SJCRH30 (cell line): ENCODE results near the gene RFT1. TPM values are rescaled to one million over a fixed set of nuclear protein-coding genes. Genes with fewer than 3 reads are reported as not detected.

Experiments
- DNase-seq, 2 experiments: peaks; one replicate each; pipeline ENCODE4 v3.0.0-alpha.2; 2015 to 2020
- H3K27ac ChIP-seq: fragments of 250-450 bp; sonication (Bioruptor Pico); 2 replicates; pipeline ENCODE4 v1.5.1; 2020; ENCODE audit warnings: mild to moderate bottlenecking, moderate library complexity
- H3K27me3 ChIP-seq: fragments of 250-450 bp; sonication (Bioruptor Pico); 2 replicates; pipeline ENCODE4 v1.5.1; 2020; ENCODE audit warnings: mild to moderate bottlenecking, moderate library complexity
- H3K36me3 ChIP-seq: fragments of 250-450 bp; sonication (Bioruptor Pico); 2 replicates; pipeline ENCODE4 v1.5.1; 2020; ENCODE audit warnings: mild to moderate bottlenecking, moderate library complexity
- H3K4me1 ChIP-seq: fragments of 250-450 bp; sonication (Bioruptor Pico); 2 replicates; pipeline ENCODE4 v1.5.1; 2020; ENCODE audit warnings: mild to moderate bottlenecking, moderate library complexity
- H3K4me3 ChIP-seq: fragments of 250-450 bp; sonication (Bioruptor Pico); 2 replicates; pipeline ENCODE4 v1.5.1; 2020; ENCODE audit warnings: mild to moderate bottlenecking, moderate library complexity
- H3K9me3 ChIP-seq: fragments of 250-450 bp; sonication (Bioruptor Pico); replicated peaks from 2 replicates; pipeline ENCODE4 v1.5.1; 2020; ENCODE audit warnings: mild to moderate bottlenecking, moderate library complexity
- total RNA-seq: library from RNA; depleted of rRNA; stranded (reverse); fragments of >200 nt; shearing (Covaris generic); gene quantifications from 2 replicates; pipeline ENCODE4 v1.2.3, GENCODE V29; 2014

RFT1 gene
- total RNA-seq, 1 experiment from 2014 or later, result 22.0 TPM

DNA sequence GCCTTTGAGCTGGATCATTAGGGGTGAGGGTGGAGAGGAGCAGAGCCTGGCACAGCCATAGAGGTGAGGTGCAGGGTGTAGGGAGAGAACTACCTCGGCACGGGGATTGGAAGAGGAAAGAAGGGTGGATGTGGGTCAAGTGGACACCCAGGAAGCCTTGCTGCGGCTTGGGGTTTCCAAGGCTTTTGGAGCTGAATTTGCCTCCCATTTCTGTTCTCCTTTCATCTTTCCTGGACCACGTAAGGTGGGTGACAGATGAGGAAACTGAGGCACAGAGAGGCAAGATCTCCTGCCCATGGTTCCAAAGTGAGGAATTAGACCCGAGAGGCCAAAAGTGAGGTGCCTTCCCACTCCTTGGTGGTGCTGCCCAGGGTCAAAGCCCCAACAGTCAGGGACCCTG, 48.9 kb downstream of the RFT1 start:
- DNase-seq, result no peak
- Histone ChIP-seq H3K36me3 (no peaks in the 10 kb centered on the region), H3K27ac (no peak overlapping the region), H3K9me3 (no peaks in the 10 kb centered on the region), H3K27me3 (no peaks in the 10 kb centered on the region), H3K4me3 (no peak overlapping the region), H3K4me1 (no peaks in the 10 kb centered on the region)

DNA sequence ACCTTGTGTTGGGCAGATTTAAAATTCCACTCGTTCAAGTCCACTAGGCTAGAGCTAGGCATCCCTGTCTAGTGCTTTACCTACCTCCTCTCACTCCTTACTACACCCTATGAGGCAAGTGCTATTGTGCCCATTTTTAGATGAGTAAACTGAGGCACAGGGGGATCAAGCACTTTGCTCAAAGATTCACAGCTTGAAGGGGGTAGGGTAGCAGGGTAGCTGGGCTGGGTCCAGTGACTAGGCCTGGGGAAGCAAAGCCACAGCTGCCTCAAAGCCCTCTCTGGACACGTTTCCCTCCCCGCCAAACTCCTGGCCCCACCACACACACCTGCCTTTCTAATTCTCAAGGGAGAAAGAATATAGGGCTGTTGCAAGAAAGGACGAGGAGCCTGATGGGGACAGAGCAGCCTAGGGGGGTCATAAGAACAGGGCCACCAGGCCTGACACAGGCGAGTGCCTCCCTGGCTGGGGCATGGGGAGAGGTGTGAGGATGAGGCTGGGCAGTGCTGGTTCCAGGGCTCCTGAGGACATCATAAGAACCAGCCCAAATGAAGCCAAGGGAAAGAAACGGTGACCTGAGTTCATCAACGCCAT, 49.5 kb downstream of the RFT1 start:
- no peaks in the 10 kb centered on the region for H3K9me3 ChIP-seq
- no peaks in the 10 kb centered on the region for H3K36me3 ChIP-seq
- no peak overlapping the region for H3K27ac ChIP-seq
- H3K4me1 ChIP-seq, result no peaks in the 10 kb centered on the region
- DNase-seq, result no peak
- no peaks in the 10 kb centered on the region for H3K27me3 ChIP-seq
- H3K4me3 ChIP-seq, result no peak overlapping the region

DNA sequence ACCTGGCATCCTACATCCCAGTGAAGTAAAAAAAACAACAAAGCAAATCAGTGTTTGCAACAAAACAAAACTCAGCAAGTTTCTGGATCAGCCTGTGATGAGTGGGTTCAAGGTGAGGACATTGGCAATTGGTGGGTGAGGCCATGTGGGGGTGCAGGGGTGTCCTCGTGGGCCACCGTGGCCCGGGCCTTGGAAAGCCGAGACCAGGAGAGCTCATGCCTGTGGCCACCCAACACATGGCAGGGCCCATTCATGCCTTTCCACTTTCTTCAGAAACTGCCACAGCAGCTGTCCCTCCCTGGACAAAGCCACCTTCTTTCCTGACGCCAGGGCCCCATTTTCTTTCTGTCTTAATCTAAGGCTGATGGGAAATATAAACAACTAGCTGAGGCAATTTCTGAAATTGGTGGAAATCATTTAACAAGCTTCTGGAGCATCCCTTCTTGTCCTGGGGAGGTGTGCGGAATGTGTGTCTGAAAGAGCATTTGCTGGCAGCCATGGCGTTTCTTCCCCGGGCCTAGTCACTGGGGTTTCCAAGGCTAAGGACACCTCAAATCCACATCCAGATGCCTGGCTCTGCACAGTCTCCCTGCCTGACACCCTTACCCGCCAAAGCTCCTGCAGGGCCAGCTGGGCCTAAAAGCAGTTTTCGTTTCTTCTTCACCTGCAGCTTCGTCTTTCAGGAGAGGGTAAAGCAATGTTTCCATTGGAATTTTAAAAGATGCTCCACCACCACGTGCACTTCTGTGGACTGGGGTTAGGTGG, 50.3 kb downstream of the RFT1 start:
- Histone ChIP-seq H3K27ac (no peak overlapping the region), H3K27me3 (no peaks in the 10 kb centered on the region), H3K9me3 (no peaks in the 10 kb centered on the region), H3K36me3 (no peaks in the 10 kb centered on the region), H3K4me1 (no peaks in the 10 kb centered on the region), H3K4me3 (no peak overlapping the region)
- DNase-seq, result peak in 1 of 2 experiments; percentile 37

DNA sequence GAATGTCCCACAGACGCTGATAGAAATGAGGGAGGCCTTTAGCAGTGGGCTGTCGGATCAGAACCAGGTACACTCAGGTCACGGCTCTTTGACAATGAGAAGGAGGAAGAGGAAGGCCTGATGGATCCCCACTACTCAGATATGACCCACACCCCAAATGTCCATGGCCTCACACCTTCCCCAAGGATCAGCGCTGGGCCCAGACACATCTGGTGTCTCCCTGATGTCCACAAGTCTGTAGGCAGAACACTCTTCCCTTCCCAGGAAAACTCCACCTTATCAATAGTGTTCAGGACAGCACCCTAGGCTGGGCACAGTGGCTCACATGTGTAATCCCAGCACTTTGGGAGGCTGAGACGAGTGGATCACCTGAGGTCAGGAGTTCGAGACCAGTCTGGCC, 51.1 kb downstream of the RFT1 start:
- DNase-seq, result no peak
- Histone ChIP-seq H3K4me3 (no peak overlapping the region), H3K9me3 (no peaks in the 10 kb centered on the region), H3K36me3 (no peaks in the 10 kb centered on the region), H3K27ac (no peak overlapping the region), H3K27me3 (no peaks in the 10 kb centered on the region), H3K4me1 (no peaks in the 10 kb centered on the region)

DNA sequence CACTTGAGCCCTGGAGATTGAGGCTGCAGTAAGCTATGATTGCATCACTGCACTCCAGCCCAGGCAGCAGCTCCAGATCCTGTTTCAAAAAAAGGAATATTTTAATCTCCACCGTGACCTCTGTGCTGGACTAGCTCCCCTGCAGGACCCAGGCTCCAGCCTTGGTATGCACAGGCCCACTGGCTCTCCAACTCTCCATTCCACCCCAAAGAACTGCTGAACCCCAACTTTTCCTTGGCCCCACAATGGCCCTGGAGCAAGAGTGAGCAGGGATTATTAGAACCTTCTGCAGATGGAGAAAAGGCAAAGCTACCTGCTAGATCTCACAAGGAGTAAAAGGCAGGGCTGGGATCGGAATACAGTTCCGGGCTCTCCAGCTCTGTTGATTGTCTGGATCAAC, 51.6 kb downstream of the RFT1 start:
- Histone ChIP-seq H3K9me3 (no peaks in the 10 kb centered on the region), H3K27me3 (no peaks in the 10 kb centered on the region), H3K4me3 (no peak overlapping the region), H3K36me3 (no peaks in the 10 kb centered on the region), H3K4me1 (no peaks in the 10 kb centered on the region), H3K27ac (no peak overlapping the region)
- DNase-seq, result no peak

DNA sequence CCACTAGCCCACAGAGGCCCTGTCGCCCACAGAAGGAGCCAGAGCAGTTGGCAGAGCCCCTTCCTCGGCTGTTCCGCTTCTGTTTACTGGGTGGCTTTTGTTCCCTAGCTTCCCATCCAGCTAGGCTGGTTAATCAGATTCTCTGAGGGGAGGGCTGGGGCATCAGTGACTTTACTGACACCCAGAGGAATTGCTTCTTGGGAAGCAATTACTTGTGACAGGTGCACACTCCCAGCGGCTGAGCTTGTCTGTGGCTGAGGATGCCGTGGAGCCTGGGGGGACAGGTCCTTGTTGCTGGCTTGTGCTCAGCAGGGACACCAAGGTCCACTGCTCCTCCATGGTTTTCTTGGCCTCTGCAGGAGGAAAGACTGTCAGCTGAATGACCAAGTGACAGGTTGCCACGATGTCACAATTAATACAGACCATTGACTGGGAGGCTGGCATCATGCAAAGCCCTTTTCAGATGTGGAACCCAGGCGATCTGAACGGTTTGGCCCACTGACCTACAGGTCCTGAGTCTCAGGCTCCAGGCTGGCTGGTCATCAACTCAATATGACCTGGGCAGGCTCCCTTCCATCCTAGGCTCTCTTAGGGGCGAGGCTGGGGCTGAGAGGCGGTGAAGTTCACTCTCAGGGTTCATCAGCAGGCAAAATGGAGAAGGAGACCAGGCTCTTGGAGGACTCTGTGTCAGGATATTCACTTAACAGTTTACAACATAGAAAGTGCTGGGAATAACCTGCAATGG, 52.6 kb downstream of the RFT1 start:
- Histone ChIP-seq H3K36me3 (no peaks in the 10 kb centered on the region), H3K27me3 (no peaks in the 10 kb centered on the region), H3K27ac (no peak overlapping the region), H3K4me1 (no peaks in the 10 kb centered on the region), H3K9me3 (no peaks in the 10 kb centered on the region), H3K4me3 (no peak overlapping the region)
- DNase-seq, result peak in 1 of 2 experiments; percentile 13

DNA sequence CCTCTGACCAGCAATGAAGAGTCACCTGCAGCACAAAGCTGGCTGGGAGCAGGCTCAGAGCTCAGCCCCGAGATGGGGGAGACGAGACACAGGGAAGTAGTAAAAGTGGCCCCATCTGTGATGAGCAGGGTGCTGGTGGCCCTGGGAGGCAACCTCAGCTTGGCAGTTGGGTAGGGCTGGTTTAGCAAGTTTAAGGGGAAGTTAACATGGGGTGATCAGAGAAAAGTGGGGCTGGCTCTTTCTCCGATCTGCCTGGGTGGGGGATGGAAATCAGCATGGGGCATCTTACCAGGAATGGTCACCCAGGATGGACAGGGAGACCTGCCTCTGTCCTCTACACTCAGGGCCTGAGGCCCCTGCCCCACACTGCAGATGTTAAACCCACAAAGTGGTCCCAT, 54.5 kb downstream of the RFT1 start:
- no peaks in the 10 kb centered on the region for H3K9me3 ChIP-seq
- no peak overlapping the region for H3K4me3 ChIP-seq
- peaks cover 4% of the 10 kb centered on the region; the same call in 1 of the 2 replicates for H3K4me1 ChIP-seq
- no peak overlapping the region for H3K27ac ChIP-seq
- DNase-seq, result no peak
- H3K27me3 ChIP-seq, result no peaks in the 10 kb centered on the region
- H3K36me3 ChIP-seq, result no peaks in the 10 kb centered on the region

DNA sequence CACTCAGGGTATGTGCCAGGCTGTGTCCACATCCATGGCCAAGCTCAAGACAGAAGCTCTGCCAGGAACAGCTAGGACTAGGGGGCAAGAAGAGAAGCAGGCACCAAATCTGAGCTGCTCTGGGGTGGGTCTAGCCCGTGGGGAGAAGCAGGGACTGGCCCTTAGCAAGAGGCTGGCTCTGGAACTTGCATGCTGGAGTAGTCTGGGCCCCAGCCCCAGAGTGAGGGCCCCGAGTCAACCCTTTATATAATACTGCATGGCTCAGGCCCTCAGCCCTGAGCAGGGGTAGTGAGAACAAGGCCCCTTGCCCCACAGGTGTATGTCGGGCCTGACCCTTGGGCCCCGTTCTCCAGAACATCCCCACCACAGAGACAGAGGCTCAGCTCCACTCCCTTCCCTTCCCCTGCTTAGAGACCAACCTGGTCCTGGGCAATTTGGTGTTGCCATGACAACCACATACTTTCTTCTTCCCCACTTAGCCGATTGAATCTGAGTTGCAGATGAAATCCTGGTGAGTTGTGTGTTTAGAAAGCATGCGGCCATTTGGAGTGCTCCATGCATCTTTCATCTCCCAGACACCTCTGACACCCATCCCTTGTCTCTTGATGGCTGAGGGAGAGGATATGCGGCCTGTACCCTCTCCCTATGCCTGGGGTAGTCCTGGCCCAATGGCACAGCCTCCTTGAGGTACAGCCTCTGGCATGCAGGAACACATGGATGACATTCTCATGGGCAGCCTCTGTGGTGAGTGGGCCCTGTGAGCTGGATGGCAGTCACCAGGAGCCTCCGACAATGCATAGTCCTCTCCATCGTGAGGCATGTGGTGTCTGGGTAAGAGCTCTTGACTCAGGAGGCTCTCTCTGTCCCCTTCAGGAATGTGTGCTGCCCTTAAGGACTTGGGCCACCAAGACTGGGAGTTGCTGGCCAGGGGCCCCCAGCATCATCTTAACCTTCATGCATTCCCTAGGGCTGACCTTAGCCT, 55.2 kb downstream of the RFT1 start:
- Histone ChIP-seq H3K4me1 (peaks cover 4% of the 10 kb centered on the region; the same call in 1 of the 2 replicates), H3K4me3 (no peak overlapping the region), H3K36me3 (no peaks in the 10 kb centered on the region), H3K9me3 (no peaks in the 10 kb centered on the region), H3K27me3 (no peaks in the 10 kb centered on the region), H3K27ac (no peak overlapping the region)
- no peak for DNase-seq

DNA sequence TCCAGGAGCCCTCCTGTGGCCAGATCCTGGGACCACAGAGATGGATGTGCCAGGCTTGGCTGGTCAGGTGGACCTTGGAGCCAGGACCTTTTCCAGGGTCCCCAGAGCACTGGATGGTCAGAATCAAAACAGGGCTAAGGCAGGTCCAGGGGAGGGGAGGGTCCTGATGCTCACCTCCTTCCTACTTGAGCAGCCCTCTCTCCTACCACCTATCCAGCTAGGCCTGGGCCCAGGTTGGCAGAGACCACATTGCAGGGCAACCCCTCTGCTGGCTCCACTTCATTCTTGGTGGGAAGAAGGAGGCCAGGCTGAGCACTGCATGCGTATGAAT, 55.9 kb downstream of the RFT1 start:
- H3K4me3 ChIP-seq, result no peak overlapping the region
- no peaks in the 10 kb centered on the region for H3K27me3 ChIP-seq
- peaks cover 4% of the 10 kb centered on the region; the same call in 1 of the 2 replicates for H3K4me1 ChIP-seq
- no peaks in the 10 kb centered on the region for H3K9me3 ChIP-seq
- H3K36me3 ChIP-seq, result no peaks in the 10 kb centered on the region
- H3K27ac ChIP-seq, result no peak overlapping the region
- DNase-seq, result no peak

DNA sequence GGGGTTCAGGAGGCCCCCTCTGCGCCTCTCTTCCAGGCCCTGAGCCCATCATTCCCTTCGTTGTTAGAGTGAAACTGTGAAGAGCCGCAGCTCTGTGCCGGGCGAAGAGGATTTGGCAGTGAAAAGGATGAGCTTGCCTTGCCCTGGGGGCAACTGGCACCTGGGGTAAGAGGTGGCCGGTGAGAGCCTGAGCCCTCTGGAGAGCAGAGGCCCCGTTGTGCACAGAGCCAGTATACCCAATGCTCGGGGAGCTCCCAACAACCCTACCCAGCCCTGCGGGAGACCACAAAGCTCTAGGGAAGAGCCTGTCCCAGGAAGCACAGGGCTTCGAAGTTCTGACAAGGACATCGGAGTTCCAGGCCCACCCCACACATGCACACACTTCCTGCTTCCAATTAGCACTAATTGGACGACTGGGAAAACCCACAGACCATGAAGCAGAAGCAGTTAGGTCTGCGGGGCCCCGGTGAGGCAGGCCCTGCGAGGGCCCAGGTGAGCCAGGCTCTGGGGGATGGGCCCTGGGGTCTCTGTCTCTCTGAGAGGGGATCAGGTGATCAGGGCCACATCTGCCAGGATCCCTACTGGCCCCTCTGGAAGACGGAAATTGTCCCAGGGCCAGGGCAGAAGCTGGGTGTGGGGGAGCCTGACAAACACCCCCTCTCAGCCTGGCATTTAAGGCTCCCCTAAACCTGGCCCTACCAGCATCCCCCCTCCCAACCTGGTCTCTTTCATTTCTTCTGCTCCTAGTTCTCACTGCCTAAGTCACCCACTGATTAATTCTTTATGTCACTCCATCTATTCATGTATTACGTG, 56.5 kb downstream of the RFT1 start:
- Histone ChIP-seq H3K4me1 (peaks cover 4% of the 10 kb centered on the region; the same call in 1 of the 2 replicates), H3K9me3 (no peaks in the 10 kb centered on the region), H3K27ac (no peak overlapping the region), H3K36me3 (no peaks in the 10 kb centered on the region), H3K27me3 (no peaks in the 10 kb centered on the region), H3K4me3 (peak overlapping the region; percentile 55)
- no peak for DNase-seq

DNA sequence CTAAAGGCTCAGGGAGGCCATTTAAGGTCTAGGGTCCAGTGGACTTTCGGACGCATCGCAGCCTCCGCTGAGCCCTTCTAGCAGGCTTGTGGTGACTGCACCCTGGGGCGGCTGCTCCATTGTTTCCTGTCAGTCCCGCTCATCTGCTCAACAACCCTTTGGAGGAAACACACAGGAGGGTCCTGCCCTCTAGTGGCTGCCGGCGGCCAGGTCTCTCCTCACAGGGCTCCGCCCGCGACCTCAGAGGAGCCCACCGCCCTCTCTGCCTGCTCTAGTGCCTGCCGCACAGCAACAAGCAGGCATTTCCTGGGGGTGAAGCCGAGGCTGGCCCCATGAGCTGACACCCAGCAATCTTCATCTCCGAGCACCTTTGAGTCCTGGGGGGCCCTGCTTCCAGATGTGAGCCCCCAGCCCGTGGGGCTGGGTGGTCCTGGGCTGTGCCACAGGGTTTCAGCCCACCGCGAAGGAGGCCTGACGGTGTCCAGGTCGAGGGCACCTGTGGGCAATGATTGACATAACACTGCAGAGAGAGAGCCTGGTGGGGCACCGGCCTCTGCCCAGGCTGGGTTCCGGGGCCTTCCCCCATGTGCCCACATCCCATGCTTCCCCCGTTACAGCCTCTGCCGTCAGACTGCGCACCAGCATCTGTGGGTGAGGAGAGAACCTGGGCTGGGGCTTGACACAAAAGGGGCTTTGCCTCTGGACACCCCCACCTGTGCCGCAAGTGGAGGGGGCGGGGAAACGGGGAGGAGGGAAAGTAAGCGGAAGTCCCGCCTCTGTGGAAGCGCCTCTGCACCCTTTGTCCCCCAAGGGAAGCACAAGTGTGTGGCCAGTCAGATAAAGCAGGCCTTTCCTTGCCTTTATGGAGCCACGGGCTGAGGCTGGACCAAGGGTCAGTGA, 57.3 kb downstream of the RFT1 start:
- Histone ChIP-seq H3K36me3 (no peaks in the 10 kb centered on the region), H3K4me1 (peaks cover 4% of the 10 kb centered on the region; the same call in 1 of the 2 replicates), H3K27me3 (no peaks in the 10 kb centered on the region), H3K4me3 (peak overlapping the region; percentile 55), H3K9me3 (no peaks in the 10 kb centered on the region), H3K27ac (no peak overlapping the region)
- DNase-seq, result peak; percentile 86 to 89

DNA sequence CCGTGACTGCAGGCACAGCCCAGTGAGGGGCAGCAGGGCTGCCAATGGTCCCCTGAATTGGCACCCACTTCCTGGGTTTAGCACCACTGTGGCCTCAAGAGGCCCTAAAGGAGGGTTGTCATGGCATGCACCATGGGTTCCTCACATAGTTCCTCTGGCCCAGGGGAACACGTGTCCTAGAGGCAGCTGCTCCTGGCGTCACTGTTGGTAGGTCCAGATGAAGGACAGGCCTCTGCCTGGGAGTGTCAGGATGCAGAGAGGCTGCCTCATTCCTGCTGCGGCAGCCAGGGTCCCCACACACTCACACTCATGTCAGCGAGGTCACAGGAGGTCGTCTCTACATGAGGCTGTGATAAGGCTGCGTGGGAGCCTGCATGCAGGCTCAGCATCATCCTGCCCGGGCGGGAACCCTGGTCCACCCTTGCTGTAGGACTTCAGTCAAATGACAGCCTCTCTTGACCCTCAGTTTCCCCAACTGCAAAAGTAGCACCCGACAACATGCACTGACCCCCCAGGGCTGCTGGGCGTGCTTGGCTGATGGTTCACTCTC, 58.3 kb downstream of the RFT1 start:
- no peaks in the 10 kb centered on the region for H3K36me3 ChIP-seq
- H3K4me1 ChIP-seq, result peaks cover 8% of the 10 kb centered on the region; the same call in 1 of the 2 replicates
- H3K27ac ChIP-seq, result no peak overlapping the region
- no peak for DNase-seq
- H3K27me3 ChIP-seq, result no peaks in the 10 kb centered on the region
- no peaks in the 10 kb centered on the region for H3K9me3 ChIP-seq
- no peak overlapping the region; the same call in 1 of the 2 replicates for H3K4me3 ChIP-seq
